CD4-positive, alpha-beta T cell (primary cell): ENCODE results near the gene BCL2L1. TPM values are rescaled to one million over a fixed set of nuclear protein-coding genes. Genes with fewer than 3 reads are reported as not detected.

ENCODE experiments used
- ATAC-seq: fragments of 200-7000 bp; cut with Tn5 transposase; one replicate; pipeline ENCODE4 v1.10.0; 2022; ENCODE audit warnings: mild to moderate bottlenecking; ENCODE audit not compliant: poor library complexity
- CTCF ChIA-PET: fragments of 350-600 bp; sonication (Branson Sonifier 250); formaldehyde crosslinking; loops from one replicate; lab custom pipeline; 2021; ENCODE audit warnings: antibody characterized with exemption, inconsistent platforms; lab: Charles Lee
- POLR2A ChIA-PET: fragments of 350-600 bp; sonication (Branson Sonifier 250); formaldehyde crosslinking; loops from one replicate; lab custom pipeline; 2021; ENCODE audit warnings: antibody characterized with exemption, inconsistent platforms; lab: Charles Lee
- DNase-seq, 14 experiments: peaks; one replicate each; pipeline ENCODE4 v3.0.0-alpha.2; 2013 to 2020; ENCODE audit warnings: mixed read lengths in 2 of 14
- H3K27ac ChIP-seq, 2 donors: one replicate each; pipeline versions ENCODE4 v1.5.1 to v1.7.0; 2013; ENCODE audit warnings: low read length in 2 of 2, low read depth in 1 of 2, mild to moderate bottlenecking in 1 of 2
- H3K27me3 ChIP-seq, 2 experiments: 1 replicate in 1 of 2; 2 replicates in 1 of 2; pipeline versions ENCODE4 v1.6.1 to v1.7.0; 2013; ENCODE audit warnings: low read length in 2 of 2, control low read depth in 1 of 2, mild to moderate bottlenecking in 1 of 2, moderate library complexity in 1 of 2; ENCODE audit not compliant: insufficient read depth in 2 of 2, control insufficient read depth in 1 of 2
- H3K36me3 ChIP-seq: one replicate; pipeline ENCODE4 v1.6.1; 2013; ENCODE audit warnings: low read length, control low read depth; ENCODE audit not compliant: insufficient read depth
- H3K4me1 ChIP-seq: one replicate; pipeline ENCODE4 v1.6.1; 2013; ENCODE audit warnings: low read length, control low read depth; ENCODE audit not compliant: insufficient read depth
- H3K4me3 ChIP-seq: one replicate; pipeline ENCODE4 v1.5.1; 2013; ENCODE audit warnings: mild to moderate bottlenecking, low read length, moderate library complexity
- H3K9me3 ChIP-seq, 2 experiments: 1 replicate in 1 of 2; 2 replicates in 1 of 2; pipeline versions ENCODE4 v1.6.1 to v1.7.0; 2013; ENCODE audit warnings: low read length in 2 of 2, mild to moderate bottlenecking in 2 of 2, control low read depth in 1 of 2, moderate library complexity in 1 of 2; ENCODE audit not compliant: control insufficient read depth in 1 of 2, insufficient read depth in 1 of 2
- H3K27ac Mint-ChIP-seq: one replicate; pipeline ENCODE4 v1.8.0; 2020; ENCODE audit warnings: mixed read lengths
- H3K27me3 Mint-ChIP-seq: one replicate; pipeline ENCODE4 v1.8.0; 2021; ENCODE audit warnings: mixed read lengths
- H3K36me3 Mint-ChIP-seq: one replicate; pipeline ENCODE4 v1.8.0; 2021; ENCODE audit warnings: low read depth, mixed read lengths
- H3K4me1 Mint-ChIP-seq: one replicate; pipeline ENCODE4 v1.8.0; 2021; ENCODE audit warnings: low read depth, mixed read lengths
- H3K4me3 Mint-ChIP-seq: one replicate; pipeline ENCODE4 v1.8.0; 2020; ENCODE audit warnings: mild to moderate bottlenecking, mixed read lengths
- H3K9me3 Mint-ChIP-seq: one replicate; pipeline ENCODE4 v1.8.0; 2020; ENCODE audit warnings: mixed read lengths
- CTCF ChIP-seq: fragments of 200-600 bp; IDR thresholded peaks from one replicate; pipeline ENCODE4 v1.8.0; 2022; ENCODE audit warnings: antibody characterized with exemption, mild to moderate bottlenecking
- intact Hi-C, 2 experiments: fragments of 100-400 bp; cut with DNase I in 1 of 2; cut with micrococcal nuclease in 1 of 2; formaldehyde crosslinking; loops; one replicate each; pipeline versions ENCODE4 v1.15.1 to v1.9.0; 2023 to 2025; cut with DNase I, micrococcal nuclease
- total RNA-seq, 174 experiments: library from RNA in 2 of 174; stranded (reverse) in 2 of 174; gene quantifications; one replicate each; pipeline ENCODE4 v1.2.3 and lab custom pipeline; 2021 to 2026

Gene BCL2L1
- total RNA-seq, 2 experiments from 2014 or later: 11.8 to 11.9 TPM

GRCh38 chr20:31673943-31674463 lies 48.7 kb downstream of the BCL2L1 start:
- Mint-ChIP-seq H3K4me1 (peaks cover 65% of the 10 kb centered on the region), H3K4me3 (peak overlapping the region; percentile 96), H3K27me3 (no peaks in the 10 kb centered on the region), H3K27ac (peak overlapping the region; percentile 96), H3K9me3 (no peaks in the 10 kb centered on the region), H3K36me3 (peaks cover 12% of the 10 kb centered on the region)
- intact Hi-C loops: no loop called here
- CTCF ChIA-PET: interaction anchor here (0.5 to 4.6 kb wide), 4 partner anchors 12 to 61 kb away, joined by 3 to 21 read pairs (median 14); partner anchors contain the start of gene BCL2L1
- H3K4me1 ChIP-seq: peaks cover 71% of the 10 kb centered on the region
- ATAC-seq (peak; percentile 27), DNase-seq (peak in 3 of 14 experiments; percentile 36 to 53 (median 41))
- no peak overlapping the region for H3K4me3 ChIP-seq
- H3K9me3 ChIP-seq: no peaks in the 10 kb centered on the region
- no peak for TF ChIP-seq CTCF
- H3K27ac ChIP-seq: peak overlapping the region; percentile 76 to 90
- POLR2A ChIA-PET: interaction anchor here (2.3 to 4.9 kb wide), 3 partner anchors 10 to 47 kb away, joined by 16 to 91 read pairs (median 17); partner anchors contain the start of gene BCL2L1
- H3K27me3 ChIP-seq: no peaks in the 10 kb centered on the region
- peaks cover 4% of the 10 kb centered on the region for H3K36me3 ChIP-seq

GRCh38 chr20:31673435-31673834 lies 49.2 kb downstream of the BCL2L1 start:
- H3K4me3 Mint-ChIP-seq: peak overlapping the region; percentile 96
- Histone ChIP-seq H3K9me3 (no peaks in the 10 kb centered on the region), H3K27me3 (no peaks in the 10 kb centered on the region), H3K4me1 (peaks cover 69% of the 10 kb centered on the region), H3K4me3 (no peak overlapping the region), H3K27ac (peak overlapping the region; percentile 76 to 90), H3K36me3 (peaks cover 4% of the 10 kb centered on the region)
- peaks cover 6% of the 10 kb centered on the region for H3K36me3 Mint-ChIP-seq
- no peak for TF ChIP-seq CTCF
- CTCF ChIA-PET: interaction anchor here (0.5 to 4.6 kb wide), 3 partner anchors 12 to 50 kb away, joined by 3 to 21 read pairs (median 19); partner anchors contain the start of gene BCL2L1
- H3K4me1 Mint-ChIP-seq: peaks cover 60% of the 10 kb centered on the region
- H3K27me3 Mint-ChIP-seq: no peaks in the 10 kb centered on the region
- POLR2A ChIA-PET: interaction anchor here (4.9 kb wide), 1 partner anchor 47 kb away, joined by 91 read pairs; the partner anchor contains the start of gene BCL2L1
- H3K27ac Mint-ChIP-seq: peak overlapping the region; percentile 96
- intact Hi-C loops: no loop called here
- no peaks in the 10 kb centered on the region for H3K9me3 Mint-ChIP-seq
- ATAC-seq (no peak), DNase-seq (no peak)

GRCh38 chr20:31671324-31671723 lies 51.3 kb downstream of the BCL2L1 start:
- ATAC-seq: no peak
- Mint-ChIP-seq H3K27me3 (no peaks in the 10 kb centered on the region), H3K9me3 (no peaks in the 10 kb centered on the region), H3K36me3 (peaks cover 9% of the 10 kb centered on the region), H3K4me1 (peaks cover 53% of the 10 kb centered on the region), H3K27ac (peak overlapping the region; percentile 67), H3K4me3 (no peak overlapping the region)
- H3K4me3 ChIP-seq: no peak overlapping the region
- ChIA-PET POLR2A (no interaction called here), CTCF (interaction anchor here (1.2 kb wide), 1 partner anchor 58 kb away, joined by 4 read pairs; no protein-coding TSS in a partner anchor)
- no peak for TF ChIP-seq CTCF
- H3K9me3 ChIP-seq: no peaks in the 10 kb centered on the region
- no peaks in the 10 kb centered on the region for H3K27me3 ChIP-seq
- DNase-seq: no peak
- intact Hi-C loops: no loop called here
- peaks cover 69% of the 10 kb centered on the region for H3K4me1 ChIP-seq
- peaks cover 7% of the 10 kb centered on the region for H3K36me3 ChIP-seq
- peak overlapping the region in 1 of 2 donors; percentile 29 for H3K27ac ChIP-seq
